ENCODE results near the gene TBC1D9. TPM values are rescaled to one million over a fixed set of nuclear protein-coding genes. Genes with fewer than 3 reads are reported as not detected.

Gene TBC1D9
- total RNA-seq, 2 experiments from 2014 or later, result 1.0 to 13.0 TPM

DNA sequence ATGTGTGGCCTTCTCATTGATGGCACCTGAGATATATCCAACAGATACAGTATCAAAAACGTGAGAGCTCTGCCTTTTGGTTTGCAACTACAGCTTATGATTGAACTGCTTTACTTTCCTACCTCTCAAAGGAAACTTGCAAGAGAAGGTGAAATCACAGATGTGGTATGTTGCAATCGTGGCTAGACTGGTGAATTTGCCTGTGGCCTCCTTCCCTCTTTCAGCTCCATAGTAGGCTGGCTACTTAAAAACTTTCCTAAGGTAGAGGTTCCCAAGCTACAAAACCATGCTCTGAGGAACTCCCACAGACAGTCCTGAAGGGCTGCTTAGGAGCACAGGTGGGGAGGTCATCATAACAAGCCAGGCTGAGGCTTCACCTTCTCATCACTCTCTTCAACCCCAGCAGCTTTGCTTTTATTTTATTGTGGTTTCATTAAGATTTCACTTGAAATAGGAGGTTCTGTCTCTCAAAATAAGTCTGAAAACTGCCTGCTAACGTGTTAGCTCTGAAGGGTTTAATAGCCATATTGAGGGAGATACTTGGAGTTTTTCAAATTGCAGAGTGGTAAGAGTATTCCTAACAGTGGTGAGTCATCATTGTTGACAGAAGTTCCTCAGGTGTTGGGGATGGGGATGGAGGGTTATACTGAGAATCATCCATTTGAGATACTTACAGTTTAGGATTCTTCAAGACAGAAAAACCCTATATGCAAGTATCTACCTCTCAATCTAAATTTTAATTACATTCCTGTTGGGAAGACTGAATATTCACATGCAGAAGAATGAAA lies 93.9 kb downstream of the TBC1D9 start:
- no peak overlapping the region for H3K4me2 ChIP-seq (ENCODE audit: low read length)
- H3K4me1 ChIP-seq (ENCODE audit: insufficient read depth, low read length, poor library complexity, severe bottlenecking), result peaks cover 4% of the 10 kb centered on the region
- ChIA-PET POLR2A (interaction anchor here (0.5 to 1.4 kb wide), 4 partner anchors 9 to 195 kb away, joined by 3 to 4 read pairs (median 4); no protein-coding TSS in a partner anchor), CTCF (ENCODE audit: unreplicated experiment) (no interaction called here)
- H4K20me1 ChIP-seq (ENCODE audit: insufficient read depth, low read length), result no peaks in the 10 kb centered on the region
- TF ChIP-seq EZH2phosphoT487 (IDR thresholded peaks at IDR 0.05; ENCODE audit: borderline replicate concordance, low read depth, low read length), result no peak
- TF ChIP-seq, protein P1, sequence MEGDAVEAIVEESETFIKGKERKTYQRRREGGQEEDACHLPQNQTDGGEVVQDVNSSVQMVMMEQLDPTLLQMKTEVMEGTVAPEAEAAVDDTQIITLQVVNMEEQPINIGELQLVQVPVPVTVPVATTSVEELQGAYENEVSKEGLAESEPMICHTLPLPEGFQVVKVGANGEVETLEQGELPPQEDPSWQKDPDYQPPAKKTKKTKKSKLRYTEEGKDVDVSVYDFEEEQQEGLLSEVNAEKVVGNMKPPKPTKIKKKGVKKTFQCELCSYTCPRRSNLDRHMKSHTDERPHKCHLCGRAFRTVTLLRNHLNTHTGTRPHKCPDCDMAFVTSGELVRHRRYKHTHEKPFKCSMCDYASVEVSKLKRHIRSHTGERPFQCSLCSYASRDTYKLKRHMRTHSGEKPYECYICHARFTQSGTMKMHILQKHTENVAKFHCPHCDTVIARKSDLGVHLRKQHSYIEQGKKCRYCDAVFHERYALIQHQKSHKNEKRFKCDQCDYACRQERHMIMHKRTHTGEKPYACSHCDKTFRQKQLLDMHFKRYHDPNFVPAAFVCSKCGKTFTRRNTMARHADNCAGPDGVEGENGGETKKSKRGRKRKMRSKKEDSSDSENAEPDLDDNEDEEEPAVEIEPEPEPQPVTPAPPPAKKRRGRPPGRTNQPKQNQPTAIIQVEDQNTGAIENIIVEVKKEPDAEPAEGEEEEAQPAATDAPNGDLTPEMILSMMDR (conservative IDR thresholded peaks at IDR 0.05; ENCODE audit: low read length), result no peak
- BruUV-seq (replicated peaks), result no TSS peak
- peaks cover 9% of the 10 kb centered on the region for H3K36me3 ChIP-seq (ENCODE audit: insufficient read depth, low read length)
- no peaks in the 10 kb centered on the region for H3K79me2 ChIP-seq (ENCODE audit: insufficient read depth, low read depth, low read length)
- H2AFZ ChIP-seq (ENCODE audit: low read length), result no peak overlapping the region
- no peak for DNase-seq (ENCODE audit: low spot score)
- no peak overlapping the region for H3K27ac ChIP-seq (ENCODE audit: low read depth, low read length, poor library complexity, severe bottlenecking)
- H3K9me2 ChIP-seq (ENCODE audit: insufficient read depth, low read length), result no peaks in the 10 kb centered on the region
- H3K4me3 ChIP-seq (ENCODE audit: low read depth, low read length, poor library complexity, severe bottlenecking), result no peak overlapping the region
- intact Hi-C loops (cut with micrococcal nuclease; ENCODE audit: unreplicated experiment), result no loop called here
- no peaks in the 10 kb centered on the region for H3K9me3 ChIP-seq (ENCODE audit: low read length)

DNA sequence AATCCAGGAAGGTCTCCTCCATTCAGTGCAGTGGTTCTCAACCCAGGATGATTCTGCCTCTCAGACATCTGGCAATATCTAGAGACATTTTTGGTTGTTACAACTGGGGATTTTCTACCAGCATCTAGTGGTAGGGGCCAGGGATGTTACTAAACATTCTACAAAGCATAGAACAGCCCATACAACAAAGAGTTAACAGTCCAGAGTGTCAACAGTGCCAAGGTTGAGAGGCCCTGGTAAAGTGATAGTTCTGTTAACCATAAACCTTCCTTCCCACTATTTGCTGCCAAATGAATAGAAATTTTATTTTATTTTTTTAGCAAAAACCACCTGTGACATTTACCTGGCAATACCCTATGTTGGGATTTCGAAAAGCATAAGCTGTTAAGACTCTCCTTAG lies 94.6 kb downstream of the TBC1D9 start:
- Histone ChIP-seq H3K9me3 (ENCODE audit: low read length) (no peaks in the 10 kb centered on the region), H3K9me2 (ENCODE audit: insufficient read depth, low read length) (no peaks in the 10 kb centered on the region), H3K79me2 (ENCODE audit: insufficient read depth, low read depth, low read length) (no peaks in the 10 kb centered on the region), H2AFZ (ENCODE audit: low read length) (no peak overlapping the region), H3K36me3 (ENCODE audit: insufficient read depth, low read length) (peaks cover 15% of the 10 kb centered on the region), H3K4me2 (ENCODE audit: low read length) (no peak overlapping the region), H3K4me3 (ENCODE audit: low read depth, low read length, poor library complexity, severe bottlenecking) (no peak overlapping the region), H4K20me1 (ENCODE audit: insufficient read depth, low read length) (no peaks in the 10 kb centered on the region), H3K4me1 (ENCODE audit: insufficient read depth, low read length, poor library complexity, severe bottlenecking) (no peaks in the 10 kb centered on the region), H3K27ac (ENCODE audit: low read depth, low read length, poor library complexity, severe bottlenecking) (no peak overlapping the region)
- CTCF ChIA-PET (ENCODE audit: unreplicated experiment), result no interaction called here
- no peak for DNase-seq (ENCODE audit: low spot score)
- POLR2A ChIA-PET, result interaction anchor here (1.1 to 1.4 kb wide), 3 partner anchors 10 to 191 kb away, joined by 3 to 4 read pairs (median 4); no protein-coding TSS in a partner anchor
- TF ChIP-seq, protein P1 (conservative IDR thresholded peaks at IDR 0.05; ENCODE audit: low read length), result no peak
- TF ChIP-seq EZH2phosphoT487 (IDR thresholded peaks at IDR 0.05; ENCODE audit: borderline replicate concordance, low read depth, low read length), result no peak
- no TSS peak for BruUV-seq (replicated peaks)
- intact Hi-C loops (cut with micrococcal nuclease; ENCODE audit: unreplicated experiment), result no loop called here
